ENCODE measurements around the gene SPDYE4.

Gene SPDYE4

GRCh38 chr17:8707332-8708024 is 50.9 kb downstream of the SPDYE4 start:
- DNase-seq (ENCODE audit: low read depth): no peak
- H3K4me3 ChIP-seq (ENCODE audit: low read depth, low read length): no peak overlapping the region
- TF ChIP-seq CTCF (conservative IDR thresholded peaks at IDR 0.05; ENCODE audit: low read depth, low read length): no peak

GRCh38 chr17:8706431-8706830 is 51.9 kb downstream of the SPDYE4 start:
- H3K4me3 ChIP-seq (ENCODE audit: low read depth, low read length): no peak overlapping the region
- DNase-seq (ENCODE audit: low read depth): no peak
- TF ChIP-seq CTCF (conservative IDR thresholded peaks at IDR 0.05; ENCODE audit: low read depth, low read length): no peak

- DNase-seq (ENCODE audit: low read depth): no peak
- H3K4me3 ChIP-seq (ENCODE audit: low read depth, low read length): no peak overlapping the region
- no peak for TF ChIP-seq CTCF (conservative IDR thresholded peaks at IDR 0.05; ENCODE audit: low read depth, low read length)
Measured at GRCh38 chr17:8705427-8705826, 52.9 kb downstream of the SPDYE4 start.

- no peak overlapping the region for H3K4me3 ChIP-seq (ENCODE audit: low read depth, low read length)
- TF ChIP-seq CTCF (conservative IDR thresholded peaks at IDR 0.05; ENCODE audit: low read depth, low read length): no peak
- no peak for DNase-seq (ENCODE audit: low read depth)
Measured at GRCh38 chr17:8703001-8703400, 55.3 kb downstream of the SPDYE4 start.

GRCh38 chr17:8701754-8702153 is 56.6 kb downstream of the SPDYE4 start:
- TF ChIP-seq CTCF (conservative IDR thresholded peaks at IDR 0.05; ENCODE audit: low read depth, low read length): no peak

GRCh38 chr17:8701221-8701620 is 57.1 kb downstream of the SPDYE4 start:
- no peak overlapping the region for H3K4me3 ChIP-seq (ENCODE audit: low read depth, low read length)
- no peak for DNase-seq (ENCODE audit: low read depth)
- TF ChIP-seq CTCF (conservative IDR thresholded peaks at IDR 0.05; ENCODE audit: low read depth, low read length): no peak

More at GRCh38 chr17:8701754-8702153, 56.6 kb downstream of the SPDYE4 start:
- DNase-seq (ENCODE audit: low read depth): no peak
- H3K4me3 ChIP-seq (ENCODE audit: low read depth, low read length): no peak overlapping the region

All from choroid plexus epithelial cell (primary cell).